HepG2 (cell line): ENCODE measurements around the gene RHBDF2. TPM values are rescaled to one million over a fixed set of nuclear protein-coding genes. Genes with fewer than 3 reads are reported as not detected.

Source experiments
- ATAC-seq: fragments of 200-7000 bp; cut with Tn5 transposase; 3 replicates; pipeline ENCODE4 v1.9.1; 2020; ENCODE audit warnings: mild to moderate bottlenecking, moderate library complexity
- BruUV-seq: library from RNA; stranded (reverse); fragments of 400-500 nt; replicated peaks from 2 replicates; lab custom pipeline; 2021; lab: Mats Ljungman, UMichigan
- CTCF ChIA-PET: fragments of 300-600 bp; formaldehyde crosslinking; extraction: SDS; loops from one replicate; lab custom pipeline; 2021; ENCODE audit warnings: low total read pairs, inconsistent platforms, low intra/inter-chr PET ratio; lab: Yijun Ruan, JAX
- POLR2A ChIA-PET: fragments of 350-600 bp; sonication (Branson Sonifier 250); formaldehyde crosslinking; loops from one replicate; lab custom pipeline; 2020; ENCODE audit warnings: antibody characterized with exemption, inconsistent platforms; lab: Yijun Ruan, JAX
- DNase-seq: peaks from one replicate; pipeline ENCODE4 v3.0.0-alpha.2; 2015; ENCODE audit warnings: low spot score
- FAIRE-seq: peaks from 3 replicates; lab custom pipeline; 2011; peaks lifted over from hg19 to GRCh38; lab: Jason Lieb, UNC
- H2AFZ ChIP-seq: one replicate; pipeline ENCODE4 v1.6.1; 2011; ENCODE audit warnings: low read length, inconsistent platforms
- H3K27ac ChIP-seq: fragments of 300-600 bp; 3 replicates; pipeline ENCODE4 v1.8.0; 2011; ENCODE audit warnings: mixed run types, mild to moderate bottlenecking, mixed read lengths, low read length, inconsistent platforms; ENCODE audit not compliant: insufficient read depth; ENCODE audit errors: extremely low read length
- H3K27me3 ChIP-seq, 2 experiments: fragments of 200-600 bp in 1 of 2; 2 replicates in 1 of 2; 3 replicates in 1 of 2; pipeline versions ENCODE4 v1.6.0 to v1.8.0; 2011; ENCODE audit warnings: low read length in 2 of 2, mild to moderate bottlenecking in 2 of 2, moderate library complexity in 2 of 2, inconsistent platforms in 1 of 2; ENCODE audit not compliant: insufficient read depth in 2 of 2, control insufficient read depth in 1 of 2
- H3K36me3 ChIP-seq, 2 experiments: fragments of 200-600 bp in 1 of 2; replicated peaks in 1 of 2; 2 replicates in 1 of 2; 3 replicates in 1 of 2; pipeline versions ENCODE4 v1.5.1 to v1.8.0; 2011; ENCODE audit warnings: low read length in 2 of 2, inconsistent platforms in 1 of 2; ENCODE audit not compliant: insufficient read depth in 2 of 2, control insufficient read depth in 1 of 2
- H3K4me1 ChIP-seq: 2 replicates; pipeline ENCODE4 v1.5.1; 2012; ENCODE audit warnings: low read length, inconsistent platforms; ENCODE audit not compliant: insufficient read depth
- H3K4me2 ChIP-seq: 2 replicates; pipeline ENCODE4 v1.6.0; 2011; ENCODE audit warnings: low read depth, low read length, inconsistent platforms
- H3K4me3 ChIP-seq, 3 experiments: fragments of 200-600 bp in 1 of 3; sonication (generic), shearing (Covaris generic) in 1 of 3; replicated peaks in 1 of 3; 2 replicates each; pipeline ENCODE4 v1.5.1; 2011 to 2016; ENCODE audit warnings: low read length in 3 of 3, inconsistent platforms in 2 of 3, low read depth in 2 of 3, mild to moderate bottlenecking in 2 of 3, control low read depth in 1 of 3, mixed read lengths in 1 of 3; ENCODE audit not compliant: insufficient read depth in 1 of 3
- H3K79me2 ChIP-seq: one replicate; pipeline ENCODE4 v1.6.1; 2011; ENCODE audit warnings: low read length, inconsistent platforms; ENCODE audit not compliant: insufficient read depth
- H3K9ac ChIP-seq: 2 replicates; pipeline ENCODE4 v1.6.0; 2011; ENCODE audit warnings: mild to moderate bottlenecking, low read depth, low read length, inconsistent platforms; ENCODE audit not compliant: insufficient read depth
- H3K9me3 ChIP-seq: 2 replicates; pipeline ENCODE4 v1.5.1; 2012; ENCODE audit warnings: mild to moderate bottlenecking, low read length
- H4K20me1 ChIP-seq: 2 replicates; pipeline ENCODE4 v1.6.0; 2011; ENCODE audit warnings: inconsistent platforms, mild to moderate bottlenecking, low read length, moderate library complexity; ENCODE audit not compliant: insufficient read depth
- AGO1 ChIP-seq: fragments of 200-400 bp; formaldehyde crosslinking; IDR thresholded peaks from 2 replicates; pipeline ENCODE4 v1.6.1; 2017; ENCODE audit warnings: mild to moderate bottlenecking, low read depth, low read length, moderate library complexity; ENCODE audit not compliant: poor library complexity, severe bottlenecking
- AKAP8 ChIP-seq: sonication (generic); formaldehyde crosslinking; IDR thresholded peaks from 2 replicates; pipeline ENCODE4 v1.5.1; 2020; ENCODE audit warnings: mild to moderate bottlenecking, missing genetic modification reagents
- ATF7-NPFF ChIP-seq: sonication (generic); formaldehyde crosslinking; IDR thresholded peaks from 2 replicates; pipeline ENCODE4 v1.8.1; 2023; ENCODE audit warnings: mild to moderate bottlenecking, low read depth, missing genetic modification reagents, moderate library complexity
- CBFB ChIP-seq: sonication (generic); formaldehyde crosslinking; IDR thresholded peaks from 2 replicates; pipeline ENCODE4 v1.4.0; 2020; ENCODE audit warnings: missing genetic modification reagents
- CREB1 ChIP-seq, 2 experiments: fragments of 450-650 bp in 1 of 2; IDR thresholded peaks; 2 replicates each; pipeline ENCODE4 v1.6.1; 2016 to 2017; ENCODE audit warnings: control low read depth in 1 of 2, mild to moderate bottlenecking in 1 of 2, missing compliant biosample characterization in 1 of 2, missing genetic modification characterization in 1 of 2
- MED8 ChIP-seq: sonication (generic); formaldehyde crosslinking; IDR thresholded peaks from 2 replicates; pipeline ENCODE4 v1.8.1; 2023; ENCODE audit warnings: mild to moderate bottlenecking, missing genetic modification reagents; ENCODE audit not compliant: insufficient replicate concordance
- MTA1 ChIP-seq: sonication (generic); formaldehyde crosslinking; IDR thresholded peaks from 2 replicates; pipeline ENCODE4 v1.4.0; 2020; ENCODE audit warnings: missing genetic modification reagents, mild to moderate bottlenecking, borderline replicate concordance
- NFYB ChIP-seq: sonication (generic); formaldehyde crosslinking; IDR thresholded peaks from 2 replicates; pipeline ENCODE4 v1.4.0; 2020; ENCODE audit warnings: missing genetic modification reagents
- PAX8 ChIP-seq: sonication (generic); formaldehyde crosslinking; IDR thresholded peaks from 2 replicates; pipeline ENCODE4 v1.8.0; 2022; ENCODE audit warnings: mild to moderate bottlenecking, missing genetic modification reagents, borderline replicate concordance
- RBM39 ChIP-seq: fragments of 200-400 bp; formaldehyde crosslinking; IDR thresholded peaks from one replicate; pipeline ENCODE4 v1.6.1; 2018; ENCODE audit warnings: antibody characterized with exemption, mild to moderate bottlenecking, low read depth, low read length; ENCODE audit not compliant: poor library complexity, severe bottlenecking
- SIX1 ChIP-seq: sonication (generic); formaldehyde crosslinking; IDR thresholded peaks from 2 replicates; pipeline ENCODE4 v1.4.0; 2020; ENCODE audit warnings: missing genetic modification reagents, borderline replicate concordance
- SSRP1 ChIP-seq: IDR thresholded peaks from 2 replicates; pipeline ENCODE4 v1.6.1; 2016; ENCODE audit warnings: control low read depth
- THAP11 ChIP-seq: IDR thresholded peaks from 2 replicates; pipeline ENCODE4 v1.6.1; 2016; ENCODE audit warnings: missing biosample characterization, missing genetic modification reagents
- ZNF20 ChIP-seq: sonication (generic); formaldehyde crosslinking; IDR thresholded peaks from 2 replicates; pipeline ENCODE4 v1.4.0; 2020; ENCODE audit warnings: mild to moderate bottlenecking, moderate library complexity, missing genetic modification reagents
- ZNF501 ChIP-seq: sonication (generic); formaldehyde crosslinking; IDR thresholded peaks from 2 replicates; pipeline ENCODE4 v1.5.1; 2020; ENCODE audit warnings: mild to moderate bottlenecking, moderate library complexity, missing genetic modification reagents
- ZNF616 ChIP-seq: sonication (generic); formaldehyde crosslinking; IDR thresholded peaks from 2 replicates; pipeline ENCODE4 v1.5.0; 2020; ENCODE audit warnings: low read depth, mild to moderate bottlenecking, missing genetic modification reagents
- ZNF790 ChIP-seq: sonication (generic); formaldehyde crosslinking; IDR thresholded peaks from 2 replicates; pipeline ENCODE4 v1.8.0; 2022; ENCODE audit warnings: missing genetic modification reagents, mild to moderate bottlenecking, borderline replicate concordance
- whole genome bisulfite sequencing: methylation state at CpG from one replicate; pipeline ENCODE4 v1.1.6; 2017; ENCODE audit warnings: low lambda C conversion rate; 5-methylcytosine and 5-hydroxymethylcytosine counted together
- in situ Hi-C: cut with HindIII; loops from 2 replicates; pipeline ENCODE4 v1.10.0; 2017; ENCODE audit warnings: low pct_unique_long_range_greater_than_20kb; ENCODE audit not compliant: extremely low pct_ligation_motif_present
- intact Hi-C: fragments of 100-400 bp; cut with micrococcal nuclease; formaldehyde crosslinking; loops from one replicate; pipeline ENCODE4 v1.10.0; 2022; ENCODE audit not compliant: unreplicated experiment
- polyA plus RNA-seq, 8 experiments: library from polyadenylated mRNA; depleted of rRNA in 3 of 8; stranded (reverse) in 7 of 8; unstranded in 1 of 8; fragments of >200 nt; fragmentation: Illumina TruSeq in 4 of 8; extraction: Trizol in 4 of 8; gene quantifications; 2 replicates each; pipeline versions ENCODE4 v1.2.1 to v1.2.3, GENCODE V29; 2011 to 2016; ENCODE audit warnings: low read depth in 4 of 8, missing spikeins in 1 of 8, mixed read lengths in 1 of 8; ENCODE audit not compliant: insufficient read depth in 1 of 8
- total RNA-seq, 5 experiments: library from RNA; depleted of rRNA; stranded (reverse); fragments of >200 nt; fragmentation: Illumina TruSeq; extraction: Trizol; gene quantifications; 2 replicates each; pipeline ENCODE4 v1.2.3, GENCODE V29; 2016; ENCODE audit warnings: low read depth in 1 of 5
- TF ChIP-seq, protein P1 (sequence below): sonication (generic); formaldehyde crosslinking; IDR thresholded peaks from 2 replicates; pipeline ENCODE4 v1.4.0; 2020; ENCODE audit warnings: mild to moderate bottlenecking, missing genetic modification reagents
- TF ChIP-seq, protein P2 (sequence below): sonication (generic); formaldehyde crosslinking; IDR thresholded peaks from 2 replicates; pipeline ENCODE4 v1.4.0; 2020; ENCODE audit warnings: missing genetic modification reagents

Gene RHBDF2
- total and polyA plus RNA-seq, 2 of the 13 experiments (the other 11 are each of a cell fraction or from before 2014, with no cell fraction given): 7.8 to 24.2 TPM

DNA sequence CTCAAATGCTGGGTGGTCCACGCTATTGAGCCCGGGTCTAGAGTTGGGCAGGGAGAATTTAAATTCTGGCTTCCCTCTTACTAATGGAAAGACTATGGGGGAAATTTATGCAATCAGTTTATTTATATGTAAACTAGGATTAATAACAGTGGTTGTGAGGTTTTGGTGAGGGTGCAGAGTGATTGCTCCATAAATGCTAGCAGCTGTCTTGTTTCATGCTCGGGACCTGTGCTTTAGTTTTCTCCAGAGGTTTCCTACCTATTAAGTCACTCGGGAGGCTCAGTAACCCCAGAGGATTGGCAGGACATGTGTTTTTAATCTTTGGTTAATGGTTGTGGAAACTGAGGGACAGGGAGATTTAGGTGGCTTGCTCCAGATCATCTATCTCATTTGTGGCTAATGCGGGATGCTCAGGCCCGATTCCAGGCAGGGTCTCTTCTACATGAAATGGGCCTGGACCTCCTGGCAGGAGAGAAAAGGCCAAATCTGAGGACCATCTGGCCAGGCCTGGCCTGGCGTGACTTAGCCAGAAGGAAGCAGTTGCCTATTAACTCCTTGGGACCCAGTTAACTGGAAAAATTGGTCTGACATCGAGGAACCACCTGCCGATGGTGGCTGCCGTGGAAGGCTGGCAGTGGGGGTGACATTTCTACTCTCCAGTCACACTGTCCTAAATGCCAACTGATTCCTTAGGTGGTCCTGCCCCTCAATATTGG lies 40.7 kb upstream of the RHBDF2 start (continued):
- no peak for TF ChIP-seq CREB1 (IDR thresholded peaks at IDR 0.05)
- TF ChIP-seq CREB1 (CRISPR knock-in tag; IDR thresholded peaks at IDR 0.05): no peak
- TF ChIP-seq AKAP8: no peak
- no peak for TF ChIP-seq THAP11 (CRISPR knock-in tag)
- TF ChIP-seq, protein P1, sequence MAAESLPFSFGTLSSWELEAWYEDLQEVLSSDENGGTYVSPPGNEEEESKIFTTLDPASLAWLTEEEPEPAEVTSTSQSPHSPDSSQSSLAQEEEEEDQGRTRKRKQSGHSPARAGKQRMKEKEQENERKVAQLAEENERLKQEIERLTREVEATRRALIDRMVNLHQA (CRISPR knock-in tag): no peak
- no peak for TF ChIP-seq ZNF616 (CRISPR knock-in tag)
- no peak for TF ChIP-seq ZNF501 (CRISPR knock-in tag)
- TF ChIP-seq MED8 (CRISPR knock-in tag): no peak

DNA sequence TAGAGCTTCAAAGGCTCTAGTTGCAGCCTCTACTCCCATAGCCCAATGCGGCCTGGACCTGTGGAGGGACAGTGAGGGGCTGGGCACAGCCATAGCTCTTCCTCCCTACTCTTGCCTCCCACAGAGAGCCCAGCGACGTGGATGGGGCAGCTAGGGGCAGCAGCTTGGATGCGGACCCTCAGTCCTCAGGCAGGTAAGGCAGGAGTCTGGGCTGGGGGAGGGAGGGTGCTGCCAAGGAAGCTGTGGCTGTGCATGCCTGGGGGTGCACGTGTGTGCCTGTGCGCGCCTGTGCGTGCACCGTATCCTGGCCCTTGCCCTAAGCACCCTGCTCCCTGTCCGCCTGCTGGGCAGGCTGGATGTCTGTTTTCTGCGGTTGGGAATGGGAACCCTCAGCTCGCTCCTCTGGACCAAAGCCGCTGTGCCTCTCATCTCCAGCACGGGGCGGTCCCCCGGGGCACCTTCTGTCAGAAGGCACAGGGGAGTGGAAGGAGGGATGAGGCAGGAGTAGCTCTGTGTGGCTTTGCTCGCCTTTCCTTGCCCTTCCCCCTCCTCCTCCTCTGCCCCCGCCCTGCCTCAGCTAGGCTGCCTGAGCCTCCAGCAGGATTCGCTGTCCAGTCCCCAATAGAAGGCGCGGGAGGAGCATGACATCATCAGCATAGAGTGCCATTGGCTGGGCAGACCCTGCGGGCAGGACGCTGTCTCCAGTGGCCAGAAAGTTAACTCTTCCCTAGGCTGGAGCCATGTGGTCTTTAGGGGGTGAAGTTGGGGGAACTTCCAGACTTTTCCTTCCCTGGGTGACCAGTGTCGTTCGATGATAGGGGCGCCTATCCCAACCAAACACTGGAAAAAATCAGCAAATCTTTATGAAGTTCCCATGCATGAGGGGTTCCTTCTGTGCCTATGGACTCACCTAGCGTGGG lies 39.4 kb upstream of the RHBDF2 start:
- peak; percentile 66 for ATAC-seq
- FAIRE-seq: peak; percentile 67
- intact Hi-C loops (no loop called here), in situ Hi-C loops (no loop called here)
- DNase-seq: peak; percentile 73
- no peaks in the 10 kb centered on the region for H3K9me3 ChIP-seq
- H3K4me2 ChIP-seq: no peak overlapping the region
- POLR2A ChIA-PET: interaction anchor here (1.0 to 2.6 kb wide), 8 partner anchors 10 to 82 kb away, joined by 3 to 13 read pairs (median 4); partner anchors contain the start of gene RHBDF2
- no peaks in the 10 kb centered on the region; the same call in 1 of the 2 replicates for H4K20me1 ChIP-seq
- H2AFZ ChIP-seq: no peak overlapping the region
- BruUV-seq: no TSS peak
- peaks cover 5 to 10% of the 10 kb centered on the region in 2 experiments; a peak in 4 of 5 replicates for H3K36me3 ChIP-seq
- H3K4me1 ChIP-seq: peaks cover 10% of the 10 kb centered on the region
- no peak overlapping the region for H3K9ac ChIP-seq
- WGBS: 76% methylated on average over 26 of the region's 27 CpGs
- no peak overlapping the region for H3K27ac ChIP-seq
- CTCF ChIA-PET: no interaction called here
- no peaks in the 10 kb centered on the region for H3K27me3 ChIP-seq
- no peaks in the 10 kb centered on the region for H3K79me2 ChIP-seq
- no peak overlapping the region for H3K4me3 ChIP-seq
- TF ChIP-seq ZNF790 (CRISPR knock-in tag): no peak
- TF ChIP-seq ZNF20 (CRISPR knock-in tag): no peak
- TF ChIP-seq NFYB (CRISPR knock-in tag): peak; percentile 63
- peak; percentile 15; the same call in 1 of the 2 replicates for TF ChIP-seq MTA1 (CRISPR knock-in tag)
- no peak for TF ChIP-seq SSRP1 (CRISPR knock-in tag)
- no peak for TF ChIP-seq SIX1 (CRISPR knock-in tag)
- TF ChIP-seq ATF7-NPFF: no peak
- TF ChIP-seq, protein P2, sequence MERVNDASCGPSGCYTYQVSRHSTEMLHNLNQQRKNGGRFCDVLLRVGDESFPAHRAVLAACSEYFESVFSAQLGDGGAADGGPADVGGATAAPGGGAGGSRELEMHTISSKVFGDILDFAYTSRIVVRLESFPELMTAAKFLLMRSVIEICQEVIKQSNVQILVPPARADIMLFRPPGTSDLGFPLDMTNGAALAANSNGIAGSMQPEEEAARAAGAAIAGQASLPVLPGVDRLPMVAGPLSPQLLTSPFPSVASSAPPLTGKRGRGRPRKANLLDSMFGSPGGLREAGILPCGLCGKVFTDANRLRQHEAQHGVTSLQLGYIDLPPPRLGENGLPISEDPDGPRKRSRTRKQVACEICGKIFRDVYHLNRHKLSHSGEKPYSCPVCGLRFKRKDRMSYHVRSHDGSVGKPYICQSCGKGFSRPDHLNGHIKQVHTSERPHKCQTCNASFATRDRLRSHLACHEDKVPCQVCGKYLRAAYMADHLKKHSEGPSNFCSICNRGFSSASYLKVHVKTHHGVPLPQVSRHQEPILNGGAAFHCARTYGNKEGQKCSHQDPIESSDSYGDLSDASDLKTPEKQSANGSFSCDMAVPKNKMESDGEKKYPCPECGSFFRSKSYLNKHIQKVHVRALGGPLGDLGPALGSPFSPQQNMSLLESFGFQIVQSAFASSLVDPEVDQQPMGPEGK (CRISPR knock-in tag): 0 out of 2 replicates have a peak, but pooled peaks have one; percentile 14
- TF ChIP-seq PAX8: no peak
- TF ChIP-seq CBFB (CRISPR knock-in tag): 0 out of 2 replicates have a peak, but pooled peaks have one; percentile 15
- TF ChIP-seq AGO1: no peak
- TF ChIP-seq RBM39: peak; percentile 35
